ENCODE results near the gene PPTC7. TPM values are rescaled to one million over a fixed set of nuclear protein-coding genes. Genes with fewer than 3 reads are reported as not detected.

Gene PPTC7
- total and polyA plus RNA-seq, 10 of the 15 experiments (the other 5 are each of a cell fraction or from before 2014, with no cell fraction given), result 4.0 to 69.6 (median 12.3) TPM

DNA sequence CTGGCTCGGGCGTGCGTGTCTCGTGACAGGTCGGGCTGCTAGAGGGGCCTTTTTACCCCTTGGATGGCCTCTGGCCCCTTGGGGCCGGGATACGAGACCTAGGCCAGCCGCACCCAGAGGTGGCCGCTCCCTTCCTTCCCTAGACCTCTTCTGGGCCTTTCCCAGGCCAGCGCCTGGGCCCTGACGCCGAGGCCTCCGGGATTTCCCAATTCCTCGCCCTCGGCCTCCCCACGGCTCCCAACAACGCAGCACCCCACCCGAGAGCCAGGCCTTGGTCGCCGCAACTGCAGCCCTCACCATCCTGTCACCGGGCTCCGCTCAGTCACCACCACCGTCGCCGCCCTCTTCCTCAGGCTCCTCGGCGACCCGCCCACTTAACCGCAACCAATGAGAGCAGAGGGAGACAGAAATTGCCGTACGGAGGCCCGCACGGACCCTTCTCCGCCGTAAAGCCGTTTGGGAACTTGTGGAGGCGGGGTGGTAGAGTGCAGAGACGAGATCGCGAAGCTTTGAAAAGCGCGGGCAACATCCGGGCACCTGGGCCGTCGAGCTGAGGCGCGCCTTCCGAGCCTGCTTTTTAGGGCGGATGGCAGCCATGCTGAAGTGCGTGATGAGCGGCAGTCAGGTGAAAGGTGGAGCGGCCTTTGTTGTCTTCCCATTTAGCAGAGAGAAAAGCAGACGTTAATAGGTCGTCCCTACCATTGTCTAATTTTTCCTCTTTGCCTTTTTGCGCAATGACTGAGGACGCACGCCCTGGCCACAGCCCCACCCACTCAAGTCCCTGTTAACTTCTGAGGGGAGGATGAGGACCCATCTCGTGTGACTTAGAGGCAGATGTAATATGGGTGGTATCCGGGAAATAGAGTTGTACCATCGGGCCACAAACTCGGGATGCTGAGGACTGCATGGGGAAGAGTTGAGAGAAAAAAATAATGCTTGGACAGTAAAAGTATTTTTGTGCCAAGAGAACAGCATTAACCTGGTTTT, 81.1 kb downstream of the PPTC7 start, which contains the start of the genes RAD9B and VPS29 (continued):
- TF ChIP-seq, protein P1, sequence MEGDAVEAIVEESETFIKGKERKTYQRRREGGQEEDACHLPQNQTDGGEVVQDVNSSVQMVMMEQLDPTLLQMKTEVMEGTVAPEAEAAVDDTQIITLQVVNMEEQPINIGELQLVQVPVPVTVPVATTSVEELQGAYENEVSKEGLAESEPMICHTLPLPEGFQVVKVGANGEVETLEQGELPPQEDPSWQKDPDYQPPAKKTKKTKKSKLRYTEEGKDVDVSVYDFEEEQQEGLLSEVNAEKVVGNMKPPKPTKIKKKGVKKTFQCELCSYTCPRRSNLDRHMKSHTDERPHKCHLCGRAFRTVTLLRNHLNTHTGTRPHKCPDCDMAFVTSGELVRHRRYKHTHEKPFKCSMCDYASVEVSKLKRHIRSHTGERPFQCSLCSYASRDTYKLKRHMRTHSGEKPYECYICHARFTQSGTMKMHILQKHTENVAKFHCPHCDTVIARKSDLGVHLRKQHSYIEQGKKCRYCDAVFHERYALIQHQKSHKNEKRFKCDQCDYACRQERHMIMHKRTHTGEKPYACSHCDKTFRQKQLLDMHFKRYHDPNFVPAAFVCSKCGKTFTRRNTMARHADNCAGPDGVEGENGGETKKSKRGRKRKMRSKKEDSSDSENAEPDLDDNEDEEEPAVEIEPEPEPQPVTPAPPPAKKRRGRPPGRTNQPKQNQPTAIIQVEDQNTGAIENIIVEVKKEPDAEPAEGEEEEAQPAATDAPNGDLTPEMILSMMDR (IDR thresholded peaks at IDR 0.05 in 2 of 3, conservative IDR thresholded peaks at IDR 0.05 in 1 of 3; ENCODE audit: control insufficient read depth in 2 of 3, extremely low read depth in 1 of 3, insufficient read depth in 1 of 3, low read depth in 3 of 3, low read length in 3 of 3), result no peak
- TF ChIP-seq BCL11A (IDR thresholded peaks at IDR 0.05; ENCODE audit: low read depth, low read length) (0 out of 2 replicates have a peak, but pooled peaks have one; percentile 4), ZNF24 (IDR thresholded peaks at IDR 0.05) (no peak), MTA2 (IDR thresholded peaks at IDR 0.05; ENCODE audit: low read depth) (peak; percentile 44), SMAD5 (IDR thresholded peaks at IDR 0.05; ENCODE audit: low read depth) (peak; percentile 89; the same call in 1 of the 2 replicates), POLR2AphosphoS2 (IDR thresholded peaks at IDR 0.05; ENCODE audit: low read depth, low read length) (peak; percentile 77; the same call in 1 of the 2 replicates), HDAC2 (IDR thresholded peaks at IDR 0.05) (no peak), RUNX3 (IDR thresholded peaks at IDR 0.05; ENCODE audit: low read length) (peak; percentile 95), ASH2L (IDR thresholded peaks at IDR 0.05; ENCODE audit: borderline replicate concordance, low read depth) (no peak)
- TF ChIP-seq, protein P2, sequence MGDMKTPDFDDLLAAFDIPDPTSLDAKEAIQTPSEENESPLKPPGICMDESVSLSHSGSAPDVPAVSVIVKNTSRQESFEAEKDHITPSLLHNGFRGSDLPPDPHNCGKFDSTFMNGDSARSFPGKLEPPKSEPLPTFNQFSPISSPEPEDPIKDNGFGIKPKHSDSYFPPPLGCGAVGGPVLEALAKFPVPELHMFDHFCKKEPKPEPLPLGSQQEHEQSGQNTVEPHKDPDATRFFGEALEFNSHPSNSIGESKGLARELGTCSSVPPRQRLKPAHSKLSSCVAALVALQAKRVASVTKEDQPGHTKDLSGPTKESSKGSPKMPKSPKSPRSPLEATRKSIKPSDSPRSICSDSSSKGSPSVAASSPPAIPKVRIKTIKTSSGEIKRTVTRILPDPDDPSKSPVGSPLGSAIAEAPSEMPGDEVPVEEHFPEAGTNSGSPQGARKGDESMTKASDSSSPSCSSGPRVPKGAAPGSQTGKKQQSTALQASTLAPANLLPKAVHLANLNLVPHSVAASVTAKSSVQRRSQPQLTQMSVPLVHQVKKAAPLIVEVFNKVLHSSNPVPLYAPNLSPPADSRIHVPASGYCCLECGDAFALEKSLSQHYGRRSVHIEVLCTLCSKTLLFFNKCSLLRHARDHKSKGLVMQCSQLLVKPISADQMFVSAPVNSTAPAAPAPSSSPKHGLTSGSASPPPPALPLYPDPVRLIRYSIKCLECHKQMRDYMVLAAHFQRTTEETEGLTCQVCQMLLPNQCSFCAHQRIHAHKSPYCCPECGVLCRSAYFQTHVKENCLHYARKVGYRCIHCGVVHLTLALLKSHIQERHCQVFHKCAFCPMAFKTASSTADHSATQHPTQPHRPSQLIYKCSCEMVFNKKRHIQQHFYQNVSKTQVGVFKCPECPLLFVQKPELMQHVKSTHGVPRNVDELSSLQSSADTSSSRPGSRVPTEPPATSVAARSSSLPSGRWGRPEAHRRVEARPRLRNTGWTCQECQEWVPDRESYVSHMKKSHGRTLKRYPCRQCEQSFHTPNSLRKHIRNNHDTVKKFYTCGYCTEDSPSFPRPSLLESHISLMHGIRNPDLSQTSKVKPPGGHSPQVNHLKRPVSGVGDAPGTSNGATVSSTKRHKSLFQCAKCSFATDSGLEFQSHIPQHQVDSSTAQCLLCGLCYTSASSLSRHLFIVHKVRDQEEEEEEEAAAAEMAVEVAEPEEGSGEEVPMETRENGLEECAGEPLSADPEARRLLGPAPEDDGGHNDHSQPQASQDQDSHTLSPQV (IDR thresholded peaks at IDR 0.05), result peak; percentile 96
- TF ChIP-seq, protein P3, sequence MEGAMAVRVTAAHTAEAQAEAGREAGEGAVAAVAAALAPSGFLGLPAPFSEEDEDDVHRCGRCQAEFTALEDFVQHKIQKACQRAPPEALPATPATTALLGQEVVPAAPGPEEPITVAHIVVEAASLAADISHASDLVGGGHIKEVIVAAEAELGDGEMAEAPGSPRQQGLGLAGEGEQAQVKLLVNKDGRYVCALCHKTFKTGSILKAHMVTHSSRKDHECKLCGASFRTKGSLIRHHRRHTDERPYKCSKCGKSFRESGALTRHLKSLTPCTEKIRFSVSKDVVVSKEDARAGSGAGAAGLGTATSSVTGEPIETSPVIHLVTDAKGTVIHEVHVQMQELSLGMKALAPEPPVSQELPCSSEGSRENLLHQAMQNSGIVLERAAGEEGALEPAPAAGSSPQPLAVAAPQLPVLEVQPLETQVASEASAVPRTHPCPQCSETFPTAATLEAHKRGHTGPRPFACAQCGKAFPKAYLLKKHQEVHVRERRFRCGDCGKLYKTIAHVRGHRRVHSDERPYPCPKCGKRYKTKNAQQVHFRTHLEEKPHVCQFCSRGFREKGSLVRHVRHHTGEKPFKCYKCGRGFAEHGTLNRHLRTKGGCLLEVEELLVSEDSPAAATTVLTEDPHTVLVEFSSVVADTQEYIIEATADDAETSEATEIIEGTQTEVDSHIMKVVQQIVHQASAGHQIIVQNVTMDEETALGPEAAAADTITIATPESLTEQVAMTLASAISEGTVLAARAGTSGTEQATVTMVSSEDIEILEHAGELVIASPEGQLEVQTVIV (IDR thresholded peaks at IDR 0.05; ENCODE audit: borderline replicate concordance, partially characterized antibody), result peak; percentile 60
- TF ChIP-seq, protein P4, sequence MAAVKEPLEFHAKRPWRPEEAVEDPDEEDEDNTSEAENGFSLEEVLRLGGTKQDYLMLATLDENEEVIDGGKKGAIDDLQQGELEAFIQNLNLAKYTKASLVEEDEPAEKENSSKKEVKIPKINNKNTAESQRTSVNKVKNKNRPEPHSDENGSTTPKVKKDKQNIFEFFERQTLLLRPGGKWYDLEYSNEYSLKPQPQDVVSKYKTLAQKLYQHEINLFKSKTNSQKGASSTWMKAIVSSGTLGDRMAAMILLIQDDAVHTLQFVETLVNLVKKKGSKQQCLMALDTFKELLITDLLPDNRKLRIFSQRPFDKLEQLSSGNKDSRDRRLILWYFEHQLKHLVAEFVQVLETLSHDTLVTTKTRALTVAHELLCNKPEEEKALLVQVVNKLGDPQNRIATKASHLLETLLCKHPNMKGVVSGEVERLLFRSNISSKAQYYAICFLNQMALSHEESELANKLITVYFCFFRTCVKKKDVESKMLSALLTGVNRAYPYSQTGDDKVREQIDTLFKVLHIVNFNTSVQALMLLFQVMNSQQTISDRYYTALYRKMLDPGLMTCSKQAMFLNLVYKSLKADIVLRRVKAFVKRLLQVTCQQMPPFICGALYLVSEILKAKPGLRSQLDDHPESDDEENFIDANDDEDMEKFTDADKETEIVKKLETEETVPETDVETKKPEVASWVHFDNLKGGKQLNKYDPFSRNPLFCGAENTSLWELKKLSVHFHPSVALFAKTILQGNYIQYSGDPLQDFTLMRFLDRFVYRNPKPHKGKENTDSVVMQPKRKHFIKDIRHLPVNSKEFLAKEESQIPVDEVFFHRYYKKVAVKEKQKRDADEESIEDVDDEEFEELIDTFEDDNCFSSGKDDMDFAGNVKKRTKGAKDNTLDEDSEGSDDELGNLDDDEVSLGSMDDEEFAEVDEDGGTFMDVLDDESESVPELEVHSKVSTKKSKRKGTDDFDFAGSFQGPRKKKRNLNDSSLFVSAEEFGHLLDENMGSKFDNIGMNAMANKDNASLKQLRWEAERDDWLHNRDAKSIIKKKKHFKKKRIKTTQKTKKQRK (IDR thresholded peaks at IDR 0.05; ENCODE audit: low read depth, low read length), result no peak

Data from GM12878 (cell line).